Astrocyte (in vitro differentiated cells and primary cell): ENCODE measurements around the gene FAF1. TPM values are rescaled to one million over a fixed set of nuclear protein-coding genes. Genes with fewer than 3 reads are reported as not detected.

Experiments used
- DNase-seq: peaks from one replicate; pipeline ENCODE4 v3.0.0-alpha.2; 2010; ENCODE audit warnings: low read depth
- FAIRE-seq: peaks from 2 replicates; lab custom pipeline; 2011; peaks lifted over from hg19 to GRCh38; lab: Jason Lieb, UNC
- H2AFZ ChIP-seq: 2 replicates; pipeline ENCODE4 v1.6.0; 2012; ENCODE audit warnings: low read depth, low read length, inconsistent platforms
- H3K27ac ChIP-seq: 2 replicates; pipeline ENCODE4 v1.5.1; 2011; ENCODE audit warnings: low read depth, low read length, inconsistent platforms
- H3K27me3 ChIP-seq: 2 replicates; pipeline ENCODE4 v1.6.0; 2011; ENCODE audit warnings: low read length, inconsistent platforms; ENCODE audit not compliant: insufficient read depth
- H3K36me3 ChIP-seq: 2 replicates; pipeline ENCODE4 v1.5.1; 2011; ENCODE audit warnings: low read length, inconsistent platforms; ENCODE audit not compliant: insufficient read depth
- H3K4me1 ChIP-seq: 2 replicates; pipeline ENCODE4 v1.5.1; 2011; ENCODE audit warnings: low read length, inconsistent platforms; ENCODE audit not compliant: insufficient read depth
- H3K4me2 ChIP-seq: 2 replicates; pipeline ENCODE4 v1.6.0; 2012; ENCODE audit warnings: low read length, inconsistent platforms
- H3K4me3 ChIP-seq: 2 replicates; pipeline ENCODE4 v1.5.1; 2011; ENCODE audit warnings: low read depth, mild to moderate bottlenecking, low read length, inconsistent platforms; ENCODE audit not compliant: insufficient read depth
- H3K79me2 ChIP-seq: 2 replicates; pipeline ENCODE4 v1.6.0; 2012; ENCODE audit warnings: mild to moderate bottlenecking, low read length, inconsistent platforms; ENCODE audit not compliant: insufficient read depth
- H3K9ac ChIP-seq: 2 replicates; pipeline ENCODE4 v1.6.0; 2012; ENCODE audit warnings: mild to moderate bottlenecking, low read length, inconsistent platforms
- H3K9me3 ChIP-seq: 2 replicates; pipeline ENCODE4 v1.5.1; 2012; ENCODE audit warnings: low read depth, mild to moderate bottlenecking, low read length, inconsistent platforms; ENCODE audit not compliant: insufficient read depth
- H4K20me1 ChIP-seq: 2 replicates; pipeline ENCODE4 v1.6.0; 2012; ENCODE audit warnings: low read length, inconsistent platforms; ENCODE audit not compliant: insufficient read depth
- H3K27ac Mint-ChIP-seq: one replicate; pipeline ENCODE4 v1.8.0; 2021; ENCODE audit warnings: mild to moderate bottlenecking, mixed read lengths; ENCODE audit not compliant: unreplicated experiment
- H3K27me3 Mint-ChIP-seq: one replicate; pipeline ENCODE4 v1.8.0; 2021; ENCODE audit warnings: low read depth, mixed read lengths; ENCODE audit not compliant: unreplicated experiment
- H3K36me3 Mint-ChIP-seq: one replicate; pipeline ENCODE4 v1.8.0; 2021; ENCODE audit warnings: low read depth, mixed read lengths; ENCODE audit not compliant: unreplicated experiment
- H3K4me1 Mint-ChIP-seq: one replicate; pipeline ENCODE4 v1.8.0; 2021; ENCODE audit warnings: low read depth, mixed read lengths; ENCODE audit not compliant: unreplicated experiment
- H3K4me3 Mint-ChIP-seq: one replicate; pipeline ENCODE4 v1.8.0; 2021; ENCODE audit warnings: mild to moderate bottlenecking, moderate library complexity, mixed read lengths; ENCODE audit not compliant: unreplicated experiment
- H3K9me3 Mint-ChIP-seq: one replicate; pipeline ENCODE4 v1.8.0; 2021; ENCODE audit warnings: mild to moderate bottlenecking, mixed read lengths; ENCODE audit not compliant: unreplicated experiment
- CTCF ChIP-seq: IDR thresholded peaks from 2 replicates; pipeline ENCODE4 v1.5.1; 2011; ENCODE audit warnings: low read depth, mild to moderate bottlenecking, inconsistent platforms, low read length, moderate library complexity; ENCODE audit not compliant: insufficient read depth
- EZH2 ChIP-seq: IDR thresholded peaks from 2 replicates; pipeline ENCODE4 v1.6.1; 2012; ENCODE audit warnings: mild to moderate bottlenecking, low read length, inconsistent platforms; ENCODE audit not compliant: insufficient read depth
- total RNA-seq: library from RNA; stranded (reverse); gene quantifications from 2 replicates; pipeline ENCODE4 v1.2.1, GENCODE V29; 2021

Gene FAF1
- total RNA-seq, 1 donor from 2014 or later, result 35.4 TPM

- Histone ChIP-seq H2AFZ (no peak overlapping the region), H3K79me2 (peaks cover 23% of the 10 kb centered on the region), H3K27me3 (peaks cover 93% of the 10 kb centered on the region), H3K4me3 (peak overlapping the region; percentile 54), H4K20me1 (peaks cover 38% of the 10 kb centered on the region), H3K4me1 (peaks cover 8% of the 10 kb centered on the region), H3K27ac (no peak overlapping the region), H3K9ac (peak overlapping the region; percentile 54), H3K36me3 (no peaks in the 10 kb centered on the region), H3K4me2 (peak overlapping the region; percentile 82), H3K9me3 (no peaks in the 10 kb centered on the region)
- Mint-ChIP-seq H3K9me3 (peaks cover 38% of the 10 kb centered on the region), H3K4me1 (peaks cover 3% of the 10 kb centered on the region), H3K27ac (peak overlapping the region; percentile 89), H3K27me3 (peaks cover 83% of the 10 kb centered on the region), H3K4me3 (no peak overlapping the region), H3K36me3 (peaks cover 3% of the 10 kb centered on the region)
- DNase-seq, result no peak
- TF ChIP-seq CTCF (no peak), EZH2 (peak; percentile 52)
- FAIRE-seq, result no peak
Observed at GRCh38 chr1:50424884-50425375, 535.1 kb downstream of the FAF1 start.

- Mint-ChIP-seq H3K27me3 (peaks cover 81% of the 10 kb centered on the region), H3K27ac (peak overlapping the region; percentile 89), H3K9me3 (peaks cover 39% of the 10 kb centered on the region), H3K4me3 (peak overlapping the region; percentile 45), H3K36me3 (peaks cover 3% of the 10 kb centered on the region), H3K4me1 (peaks cover 3% of the 10 kb centered on the region)
- no peaks in the 10 kb centered on the region for H3K9me3 ChIP-seq
- H3K4me1 ChIP-seq, result peaks cover 8% of the 10 kb centered on the region
- H3K36me3 ChIP-seq, result no peaks in the 10 kb centered on the region
- peak overlapping the region; percentile 24 for H2AFZ ChIP-seq
- TF ChIP-seq EZH2 (no peak), CTCF (no peak)
- FAIRE-seq, result no peak
- H3K9ac ChIP-seq, result peak overlapping the region; percentile 54
- no peak overlapping the region for H3K27ac ChIP-seq
- DNase-seq, result no peak
- H3K4me3 ChIP-seq, result peak overlapping the region; percentile 54
- peak overlapping the region; percentile 82 for H3K4me2 ChIP-seq
- H4K20me1 ChIP-seq, result peaks cover 41% of the 10 kb centered on the region
- peaks cover 92% of the 10 kb centered on the region for H3K27me3 ChIP-seq
- H3K79me2 ChIP-seq, result peaks cover 26% of the 10 kb centered on the region
Observed at GRCh38 chr1:50424045-50424883, 535.8 kb downstream of the FAF1 start.

GRCh38 chr1:50423670-50424000 lies 536.4 kb downstream of the FAF1 start:
- Mint-ChIP-seq H3K4me1 (peaks cover 3% of the 10 kb centered on the region), H3K27me3 (peaks cover 76% of the 10 kb centered on the region), H3K4me3 (peak overlapping the region; percentile 27), H3K36me3 (peaks cover 3% of the 10 kb centered on the region), H3K9me3 (peaks cover 39% of the 10 kb centered on the region), H3K27ac (peak overlapping the region; percentile 53)
- no peak for TF ChIP-seq CTCF
- no peak for TF ChIP-seq EZH2
- H3K9me3 ChIP-seq, result no peaks in the 10 kb centered on the region
- H3K79me2 ChIP-seq, result peaks cover 26% of the 10 kb centered on the region
- peak overlapping the region; percentile 54 for H3K4me3 ChIP-seq
- no peak overlapping the region for H3K9ac ChIP-seq
- H3K36me3 ChIP-seq, result no peaks in the 10 kb centered on the region
- peaks cover 8% of the 10 kb centered on the region for H3K4me1 ChIP-seq
- peaks cover 89% of the 10 kb centered on the region for H3K27me3 ChIP-seq
- peaks cover 41% of the 10 kb centered on the region for H4K20me1 ChIP-seq
- H3K4me2 ChIP-seq, result peak overlapping the region; percentile 82
- H2AFZ ChIP-seq, result peak overlapping the region; percentile 60
- DNase-seq (no peak), FAIRE-seq (no peak)
- no peak overlapping the region for H3K27ac ChIP-seq
